ENCODE results near the gene CCIN. TPM values are rescaled to one million over a fixed set of nuclear protein-coding genes. Genes with fewer than 3 reads are reported as not detected.

CCIN gene
- total RNA-seq, 4 donors from 2014 or later, result not detected

DNA sequence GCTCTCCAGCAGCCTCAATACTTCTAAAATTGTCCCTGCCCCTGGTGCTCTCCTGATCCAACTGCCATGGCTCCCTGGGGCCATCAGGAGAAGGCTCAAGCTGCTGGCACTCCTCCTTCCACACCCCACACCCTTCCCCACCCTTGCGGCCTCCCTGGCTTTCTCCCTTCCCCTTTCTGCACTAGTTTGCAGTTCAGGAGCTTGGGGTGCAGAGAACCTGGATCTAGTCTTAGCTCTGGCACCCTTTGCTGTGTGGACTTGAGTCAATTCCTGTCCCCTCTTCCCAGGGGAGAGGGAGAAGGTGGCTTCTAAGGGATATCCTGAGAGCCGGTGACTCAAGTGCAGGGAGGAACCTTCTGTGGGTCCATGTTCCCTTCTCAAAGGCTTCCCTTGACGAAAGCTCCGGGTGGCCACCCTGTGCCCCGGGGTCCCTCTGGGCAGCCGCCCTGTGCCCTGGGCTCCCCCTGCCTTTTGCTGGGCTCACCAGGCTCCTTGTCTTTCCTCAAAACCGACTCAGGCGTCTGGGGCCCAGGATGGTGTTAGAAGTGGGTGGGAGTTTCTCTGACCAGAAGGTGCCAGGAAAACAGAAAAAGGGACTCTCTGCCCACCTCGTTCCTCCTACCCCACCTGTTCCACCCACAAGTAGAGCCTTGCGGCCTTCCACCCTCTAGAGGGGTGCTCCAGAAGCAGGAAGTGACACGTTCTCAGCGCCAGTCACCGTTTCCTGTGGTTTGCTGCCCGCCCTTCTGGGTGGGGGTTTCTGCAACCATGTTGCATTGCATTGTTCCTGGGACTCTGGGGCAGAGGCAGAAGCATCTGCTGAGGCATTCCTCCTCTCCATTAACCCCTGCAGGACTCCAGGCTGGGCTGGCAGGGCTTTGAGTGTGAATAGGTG lies 17.6 kb upstream of the CCIN start:
- H3K36me3 ChIP-seq, result no peaks in the 10 kb centered on the region
- peak in 1 of 2 donors; percentile 77 for DNase-seq (ENCODE audit: low spot score in 2 of 2)
- H3K9me3 ChIP-seq, result no peaks in the 10 kb centered on the region
- H3K27ac ChIP-seq, result peak overlapping the region; percentile 66
- 63% methylated on average over 13 of the region's 14 CpGs for WGBS
- H3K27me3 ChIP-seq, result no peaks in the 10 kb centered on the region
- no peak overlapping the region for H3K4me3 ChIP-seq
- TF ChIP-seq, protein P1, sequence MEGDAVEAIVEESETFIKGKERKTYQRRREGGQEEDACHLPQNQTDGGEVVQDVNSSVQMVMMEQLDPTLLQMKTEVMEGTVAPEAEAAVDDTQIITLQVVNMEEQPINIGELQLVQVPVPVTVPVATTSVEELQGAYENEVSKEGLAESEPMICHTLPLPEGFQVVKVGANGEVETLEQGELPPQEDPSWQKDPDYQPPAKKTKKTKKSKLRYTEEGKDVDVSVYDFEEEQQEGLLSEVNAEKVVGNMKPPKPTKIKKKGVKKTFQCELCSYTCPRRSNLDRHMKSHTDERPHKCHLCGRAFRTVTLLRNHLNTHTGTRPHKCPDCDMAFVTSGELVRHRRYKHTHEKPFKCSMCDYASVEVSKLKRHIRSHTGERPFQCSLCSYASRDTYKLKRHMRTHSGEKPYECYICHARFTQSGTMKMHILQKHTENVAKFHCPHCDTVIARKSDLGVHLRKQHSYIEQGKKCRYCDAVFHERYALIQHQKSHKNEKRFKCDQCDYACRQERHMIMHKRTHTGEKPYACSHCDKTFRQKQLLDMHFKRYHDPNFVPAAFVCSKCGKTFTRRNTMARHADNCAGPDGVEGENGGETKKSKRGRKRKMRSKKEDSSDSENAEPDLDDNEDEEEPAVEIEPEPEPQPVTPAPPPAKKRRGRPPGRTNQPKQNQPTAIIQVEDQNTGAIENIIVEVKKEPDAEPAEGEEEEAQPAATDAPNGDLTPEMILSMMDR (IDR thresholded peaks at IDR 0.05), result no peak
- TF ChIP-seq POLR2A (IDR thresholded peaks at IDR 0.05), result no peak
- no peak for TF ChIP-seq POLR2AphosphoS5 (IDR thresholded peaks at IDR 0.05)
- no peak for TF ChIP-seq EP300 (IDR thresholded peaks at IDR 0.05)
- H3K4me1 ChIP-seq, result peaks cover 45% of the 10 kb centered on the region

GRCh38 chr9:36152741-36153438 lies 16.3 kb upstream of the CCIN start:
- Histone ChIP-seq H3K27ac (no peak overlapping the region), H3K9me3 (no peaks in the 10 kb centered on the region), H3K27me3 (no peaks in the 10 kb centered on the region), H3K4me1 (peaks cover 42% of the 10 kb centered on the region), H3K4me3 (no peak overlapping the region), H3K36me3 (no peaks in the 10 kb centered on the region)
- DNase-seq (ENCODE audit: low spot score in 2 of 2), result no peak
- WGBS, result 90% methylated on average over 10 of the region's 10 CpGs
- TF ChIP-seq POLR2AphosphoS5 (IDR thresholded peaks at IDR 0.05), result no peak

GRCh38 chr9:36153746-36154145 lies 15.4 kb upstream of the CCIN start:
- no peak for DNase-seq (ENCODE audit: low spot score in 2 of 2)
- Histone ChIP-seq H3K27me3 (no peaks in the 10 kb centered on the region), H3K27ac (peak overlapping the region; percentile 64), H3K4me3 (no peak overlapping the region), H3K4me1 (peaks cover 35% of the 10 kb centered on the region), H3K9me3 (no peaks in the 10 kb centered on the region), H3K36me3 (no peaks in the 10 kb centered on the region)
- TF ChIP-seq POLR2A (IDR thresholded peaks at IDR 0.05), result no peak
- TF ChIP-seq, protein P1 (IDR thresholded peaks at IDR 0.05), result no peak
- 72% methylated on average over 9 of the region's 9 CpGs for WGBS

DNA sequence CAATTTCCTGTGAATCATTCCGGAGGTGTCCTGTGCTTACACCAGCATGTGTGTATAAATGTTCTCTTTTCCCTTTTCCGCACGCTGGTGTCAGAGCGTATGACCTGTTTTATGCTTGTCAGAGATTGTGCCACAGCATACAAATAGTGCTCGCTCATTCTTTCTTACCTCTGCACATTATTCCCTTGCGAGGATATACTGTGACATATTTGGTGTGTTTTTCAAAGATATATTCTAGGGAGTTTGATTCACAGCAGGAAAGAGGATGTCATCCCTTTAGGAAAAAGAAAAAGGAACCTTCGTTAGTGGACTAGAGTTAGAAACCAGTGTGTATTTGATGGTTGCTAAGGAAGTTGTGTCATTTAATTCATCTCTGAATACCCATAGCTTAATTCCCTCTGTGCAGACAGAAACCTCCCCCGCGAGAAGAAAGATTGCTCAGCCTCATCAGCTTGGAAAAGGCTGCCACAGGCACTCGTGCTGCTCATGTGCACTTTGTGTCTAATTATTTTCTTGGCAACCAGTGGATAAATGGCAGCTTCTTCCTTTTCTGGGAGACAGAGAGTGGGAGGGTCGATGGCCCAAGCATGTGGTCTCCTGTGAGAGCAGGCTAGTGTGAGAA lies 14.7 kb upstream of the CCIN start:
- 30% methylated on average over 11 of the region's 11 CpGs for WGBS
- H3K4me3 ChIP-seq, result no peak overlapping the region
- H3K27me3 ChIP-seq, result no peaks in the 10 kb centered on the region
- no peaks in the 10 kb centered on the region for H3K9me3 ChIP-seq
- TF ChIP-seq, protein P1 (IDR thresholded peaks at IDR 0.05), result no peak
- peak; percentile 44 for TF ChIP-seq EP300 (IDR thresholded peaks at IDR 0.05)
- peaks cover 32% of the 10 kb centered on the region for H3K4me1 ChIP-seq
- H3K27ac ChIP-seq, result peak overlapping the region; percentile 64
- peak in 1 of 2 donors; percentile 80 for DNase-seq (ENCODE audit: low spot score in 2 of 2)
- H3K36me3 ChIP-seq, result no peaks in the 10 kb centered on the region

- DNase-seq (ENCODE audit: low spot score in 2 of 2), result no peak
- TF ChIP-seq POLR2A (IDR thresholded peaks at IDR 0.05) (no peak), POLR2AphosphoS5 (IDR thresholded peaks at IDR 0.05) (no peak), EP300 (IDR thresholded peaks at IDR 0.05) (no peak)
- TF ChIP-seq, protein P1 (IDR thresholded peaks at IDR 0.05), result no peak
- no peaks in the 10 kb centered on the region for H3K36me3 ChIP-seq
- WGBS, result 97% methylated on average over 6 of the region's 6 CpGs
- H3K4me3 ChIP-seq, result no peak overlapping the region
- no peak overlapping the region for H3K27ac ChIP-seq
- H3K4me1 ChIP-seq, result peaks cover 30% of the 10 kb centered on the region
- H3K27me3 ChIP-seq, result no peaks in the 10 kb centered on the region
- H3K9me3 ChIP-seq, result no peaks in the 10 kb centered on the region
Observed at GRCh38 chr9:36156116-36156515, 13.1 kb upstream of the CCIN start.

Measured in suprapubic skin (tissue), 4 donors.